RPMI8226 (cell line): ENCODE measurements around the gene MACROD2.

Source experiments
- DNase-seq: peaks from one replicate; pipeline ENCODE4 v3.0.0-alpha.2; 2015

The MACROD2 gene

DNA sequence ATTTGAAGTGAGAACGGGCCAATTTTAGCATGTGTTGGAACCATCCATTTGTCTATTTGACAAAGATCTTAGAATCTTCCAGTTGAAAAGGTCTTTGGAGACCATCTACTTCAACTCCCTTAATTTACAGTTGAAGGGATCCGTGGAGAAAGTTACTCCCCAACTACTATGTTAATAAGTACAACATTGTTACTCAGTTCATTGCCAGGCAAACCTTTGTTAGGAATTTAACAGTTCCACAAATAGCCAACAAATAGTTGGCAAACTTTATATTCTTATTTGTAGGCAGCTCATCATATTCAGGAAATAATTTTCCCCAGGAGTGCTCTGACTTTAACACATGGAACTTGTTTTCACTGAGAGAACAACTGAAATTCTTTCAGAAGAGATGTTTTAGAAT, 423.1 kb downstream of the MACROD2 start:
- DNase-seq: no peak

DNA sequence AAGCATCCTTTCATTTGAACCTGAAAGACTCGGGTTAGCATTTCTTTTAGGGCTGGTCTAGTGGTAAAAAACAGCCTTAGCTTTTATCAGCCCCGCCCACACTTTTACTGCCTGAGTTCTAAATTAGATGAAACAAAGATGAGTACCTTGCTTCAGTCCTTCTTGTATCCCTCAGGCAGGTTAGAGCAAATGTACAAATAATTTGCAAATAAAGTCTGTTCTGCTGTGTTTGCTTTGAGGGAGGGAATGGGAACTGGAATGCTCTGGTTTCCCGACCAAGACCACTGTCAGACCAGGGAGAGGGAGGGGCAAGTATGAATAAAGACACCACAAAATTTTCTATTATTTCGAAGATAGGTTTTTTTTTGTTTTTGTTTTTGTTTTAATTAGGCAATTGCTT, 427.6 kb downstream of the MACROD2 start:
- DNase-seq: no peak

DNA sequence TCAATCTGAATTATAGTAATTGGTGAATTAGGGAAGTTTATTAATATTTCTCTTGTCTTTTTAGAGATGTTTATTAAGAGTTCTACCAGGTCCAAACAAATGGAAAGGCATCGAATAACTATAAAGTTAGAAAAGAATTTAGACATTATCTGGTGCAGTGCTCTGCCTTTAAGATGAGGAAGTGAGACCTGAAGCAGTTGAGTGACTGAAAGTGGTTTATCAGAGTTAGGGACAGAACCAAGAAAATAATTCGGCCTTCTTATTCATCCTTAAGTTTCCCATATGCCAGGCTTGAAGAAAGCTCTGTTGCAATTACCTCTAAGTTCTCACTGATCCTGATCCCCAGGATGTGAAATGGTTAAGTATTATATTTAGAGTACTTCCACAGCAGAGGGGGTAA, 436.3 kb downstream of the MACROD2 start:
- no peak for DNase-seq

DNA sequence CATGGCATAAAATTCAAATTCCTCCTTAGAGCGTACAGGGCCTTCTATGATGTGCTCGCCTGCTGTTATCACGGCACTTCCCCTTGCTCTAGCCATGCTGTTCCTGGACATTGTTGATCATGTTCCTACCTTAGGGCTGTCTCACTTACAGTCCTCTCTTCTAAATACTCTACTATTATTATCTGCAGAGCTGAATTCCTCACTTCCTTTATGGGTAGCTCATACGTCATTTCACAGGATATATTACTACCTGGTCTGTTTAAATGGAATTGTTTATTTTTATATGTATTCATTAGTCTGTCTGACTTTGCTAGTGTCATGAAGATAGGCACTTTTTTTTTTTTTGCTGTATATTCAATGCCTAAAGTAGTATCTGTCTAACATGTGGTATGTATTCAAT, 436.8 kb downstream of the MACROD2 start:
- DNase-seq: no peak

DNA sequence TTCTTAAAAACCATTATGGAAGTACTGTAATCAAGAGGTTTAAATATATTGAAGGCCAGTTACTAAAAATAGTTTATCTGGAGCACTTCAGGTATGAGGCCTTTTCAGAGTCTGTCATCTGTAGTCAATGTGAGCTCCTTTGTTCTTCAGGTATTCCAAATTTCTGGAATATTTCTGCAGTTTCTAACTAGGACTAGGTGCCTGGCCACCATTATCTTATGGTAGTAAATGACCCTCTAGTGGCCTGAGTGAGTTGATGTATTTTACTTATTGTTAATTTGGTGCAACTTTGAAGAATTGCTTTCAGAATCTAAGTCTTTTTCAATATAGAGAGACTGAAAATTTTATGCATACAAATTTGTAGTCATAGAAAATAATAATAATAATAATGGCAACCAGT, 437.3 kb downstream of the MACROD2 start:
- no peak for DNase-seq

DNA sequence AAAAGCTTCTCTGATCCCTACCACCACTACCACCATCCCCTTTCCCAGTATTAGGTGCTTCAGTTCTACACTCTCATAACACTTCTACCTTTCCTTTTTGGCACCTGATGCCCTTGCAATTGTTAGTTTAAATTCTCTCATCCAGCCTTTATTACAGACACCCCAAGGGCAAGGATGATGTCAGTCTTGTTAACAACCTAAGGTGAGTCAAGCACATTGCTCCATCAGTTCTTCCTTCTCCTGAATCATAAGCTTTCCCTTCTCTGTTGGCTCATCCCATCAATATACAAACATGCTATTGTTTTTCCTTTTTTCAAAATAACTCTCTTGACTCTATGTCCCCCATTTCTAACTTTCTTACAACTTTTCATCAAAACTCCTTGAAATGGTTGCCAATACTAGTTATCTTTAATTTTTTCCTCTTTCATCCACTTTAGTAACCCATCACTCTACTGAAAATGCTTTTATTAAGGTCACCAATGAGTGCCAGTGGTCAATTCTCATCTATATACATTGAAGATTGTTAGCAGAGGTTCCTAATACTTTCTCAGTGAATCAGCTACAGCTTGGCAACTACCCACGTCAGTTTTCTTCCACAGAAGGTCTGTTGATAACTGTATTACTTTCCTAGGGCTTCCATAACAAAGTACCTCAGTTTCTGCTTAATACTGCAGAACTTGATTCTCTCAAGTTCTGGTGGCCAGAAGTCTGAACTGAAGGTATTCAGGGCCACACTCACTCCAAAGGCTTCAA, 439.2 kb downstream of the MACROD2 start:
- no peak for DNase-seq

DNA sequence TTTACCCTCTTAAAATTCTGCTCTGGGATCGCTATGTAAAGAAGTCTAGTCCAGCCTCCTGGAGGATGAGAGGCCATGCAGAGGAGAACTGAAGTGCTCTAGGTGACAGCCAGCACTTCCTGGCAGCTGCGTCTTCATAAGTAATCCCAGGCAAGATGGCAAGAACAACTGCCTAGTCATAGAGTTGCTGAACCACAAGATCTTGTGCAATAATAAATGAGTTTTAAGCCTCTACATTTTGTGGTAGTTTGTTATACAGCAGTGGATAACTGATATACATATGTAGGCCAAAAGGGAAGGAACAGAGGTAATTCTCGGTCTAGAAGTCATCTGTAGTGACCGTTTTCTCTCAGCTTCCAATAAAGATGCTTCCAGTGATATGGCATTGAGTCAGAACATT, 445.9 kb downstream of the MACROD2 start:
- DNase-seq: no peak

DNA sequence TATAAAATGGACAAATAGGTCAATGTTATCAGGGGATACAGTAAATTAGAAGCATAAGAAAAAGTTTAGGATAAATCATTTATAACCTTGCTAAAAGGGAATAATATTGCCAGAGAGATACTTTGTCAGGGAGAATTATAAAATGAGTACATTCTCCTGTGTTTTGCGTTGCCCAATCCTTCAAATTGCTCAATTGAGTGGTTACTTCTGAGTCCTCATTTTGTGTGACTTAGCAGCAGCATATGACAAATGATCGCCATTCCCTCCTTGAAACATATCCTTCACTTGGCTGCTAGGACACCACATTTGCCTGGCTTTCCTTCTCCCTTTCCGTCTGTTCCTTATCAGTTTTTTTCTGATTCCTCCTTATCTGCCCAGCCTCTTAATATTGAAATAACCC, 448.8 kb downstream of the MACROD2 start:
- no peak for DNase-seq

DNA sequence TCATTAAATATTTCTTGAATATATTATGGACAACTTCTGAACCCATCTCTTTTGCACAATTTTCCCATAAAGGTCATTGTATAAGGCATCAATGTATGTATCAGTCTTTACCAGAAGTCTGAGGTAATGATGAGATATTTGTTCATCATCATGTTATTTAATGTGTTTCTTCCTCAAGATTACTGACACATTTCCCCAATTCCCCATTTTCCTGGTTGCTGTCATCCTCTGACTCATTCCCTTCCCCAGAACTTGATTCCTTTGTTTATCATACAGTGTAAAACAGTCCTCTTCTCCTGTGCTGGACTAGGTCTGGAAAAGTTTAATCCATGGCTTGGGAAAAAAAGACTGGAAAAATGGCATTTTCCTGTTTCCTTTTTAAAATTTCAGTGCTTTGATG, 450.0 kb downstream of the MACROD2 start:
- no peak for DNase-seq

DNA sequence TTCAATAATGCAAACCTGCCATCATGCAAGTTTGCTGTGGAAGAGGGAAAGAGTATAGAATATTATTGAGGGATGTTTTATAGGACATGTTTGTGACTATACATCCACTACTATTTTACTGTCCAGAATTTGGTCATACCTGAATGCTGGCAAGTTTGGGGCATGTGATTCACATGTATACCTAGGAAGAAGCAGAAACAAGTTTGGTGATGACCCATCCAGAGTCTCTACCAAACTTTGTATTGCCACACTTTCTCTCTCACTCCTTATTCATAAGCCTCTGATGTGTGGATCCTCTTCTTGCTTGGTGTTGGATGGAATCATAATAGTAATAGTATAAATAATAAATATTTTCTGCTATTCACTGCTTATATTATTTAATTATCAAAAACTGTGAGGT, 450.6 kb downstream of the MACROD2 start:
- no peak for DNase-seq

DNA sequence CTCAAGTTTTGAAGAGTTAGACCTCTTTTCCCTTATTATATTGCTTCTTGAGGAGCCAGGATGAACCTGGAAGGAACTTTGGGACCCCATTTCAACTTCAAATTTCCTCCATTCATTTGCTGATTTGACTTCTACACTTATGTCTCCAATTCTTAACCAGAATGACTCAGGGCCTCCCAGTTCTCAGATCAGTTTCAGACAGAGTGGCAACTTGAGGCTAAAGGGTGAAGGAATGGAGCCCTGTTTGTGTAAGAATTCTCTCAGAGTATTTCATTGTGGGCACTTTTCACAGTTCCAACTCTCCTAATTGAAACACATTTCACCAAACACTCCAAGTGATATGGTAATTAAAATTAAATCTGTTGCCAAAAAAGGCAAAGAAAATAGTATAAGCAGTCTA, 451.1 kb downstream of the MACROD2 start:
- DNase-seq: no peak

DNA sequence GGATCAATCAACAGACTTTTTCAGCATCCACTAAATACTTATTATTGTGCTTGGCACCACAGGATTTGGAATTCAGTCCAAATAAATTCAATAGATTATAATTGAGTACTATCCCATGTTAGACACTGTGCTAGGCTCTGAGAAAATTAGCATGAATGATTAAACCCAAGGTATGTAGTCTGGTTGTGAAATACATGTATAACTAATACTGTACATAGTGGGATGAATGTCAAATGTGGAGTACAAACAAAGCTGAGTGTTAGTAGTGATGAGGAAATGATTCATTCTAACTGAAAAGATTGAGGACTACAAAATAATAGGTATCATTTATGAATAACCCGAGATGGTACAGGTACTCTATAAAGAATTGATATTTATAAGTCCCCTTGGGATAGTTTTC, 454.0 kb downstream of the MACROD2 start:
- no peak for DNase-seq

DNA sequence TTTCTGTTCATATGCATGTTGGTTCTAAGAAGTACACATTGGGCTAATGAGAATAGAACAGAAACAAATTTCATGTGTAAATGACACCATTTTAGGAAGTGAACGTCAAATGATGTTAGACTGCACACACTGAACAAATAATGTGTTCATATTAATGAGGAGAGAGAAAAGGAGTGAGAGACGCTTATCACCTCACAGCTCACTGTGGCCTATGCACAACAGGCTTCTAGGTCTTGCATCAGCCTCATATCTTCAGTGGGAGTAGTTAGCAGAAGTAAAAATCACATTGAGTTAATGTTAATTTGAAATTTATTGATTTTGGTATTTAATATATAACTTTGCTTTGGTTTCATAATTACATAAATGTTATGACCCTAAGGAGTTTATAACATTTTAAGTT, 454.9 kb downstream of the MACROD2 start:
- DNase-seq: no peak

DNA sequence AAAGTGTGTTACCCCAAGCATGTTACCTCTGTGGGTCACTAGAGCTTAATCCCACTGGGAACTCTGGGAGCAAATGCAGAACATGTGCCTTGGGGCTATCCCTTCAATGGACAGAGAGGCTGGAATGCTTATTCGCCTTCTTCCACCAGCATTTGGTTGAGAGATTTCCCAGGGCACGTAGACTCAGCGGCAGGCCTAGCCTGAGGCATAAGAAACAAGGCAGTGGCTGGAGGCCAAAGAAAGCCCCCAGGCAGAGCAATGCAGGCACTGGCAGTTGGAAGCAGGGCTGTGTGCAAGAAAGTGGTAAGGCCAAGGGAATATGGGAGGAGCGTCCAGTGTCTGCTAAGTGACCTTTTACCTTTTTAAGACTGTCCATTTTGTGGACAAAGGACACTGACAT, 456.1 kb downstream of the MACROD2 start:
- no peak for DNase-seq

DNA sequence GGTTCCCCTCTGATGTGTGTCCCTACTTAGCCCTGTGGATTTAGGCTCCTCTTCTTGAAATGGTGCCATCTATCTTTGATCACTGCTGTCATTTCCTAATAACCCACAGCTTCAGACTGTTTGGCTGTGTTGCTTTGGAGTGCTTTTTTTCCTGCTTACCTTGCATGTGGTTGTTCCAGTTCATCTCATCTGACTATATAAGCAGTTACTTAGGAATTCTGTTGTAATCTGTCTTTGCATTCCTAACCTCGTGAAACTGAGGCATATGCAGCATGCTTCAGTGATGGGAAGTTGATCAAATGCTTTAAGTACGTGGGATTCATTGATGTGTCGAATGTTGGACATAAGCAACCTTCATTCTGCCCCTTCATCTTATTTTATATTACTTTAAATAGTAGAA, 457.9 kb downstream of the MACROD2 start:
- DNase-seq: no peak

DNA sequence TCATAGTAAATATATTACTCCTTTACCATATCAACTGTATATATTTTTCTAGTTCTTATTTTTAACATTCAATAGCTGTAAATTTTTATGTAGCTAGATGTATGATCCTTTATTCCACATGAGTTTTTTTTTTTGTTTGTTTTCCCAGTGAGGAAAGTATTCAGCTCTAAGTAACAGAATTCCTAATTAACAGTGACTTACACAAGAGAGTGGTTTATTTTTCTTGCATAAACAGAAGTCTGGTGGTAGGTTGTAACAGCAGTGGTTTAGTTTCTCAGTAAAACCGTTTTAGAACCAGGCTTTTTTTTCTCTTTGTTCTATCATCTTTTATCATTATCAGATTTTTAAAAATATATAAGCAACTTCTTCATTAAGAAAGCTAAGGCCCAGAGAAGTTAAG, 459.0 kb downstream of the MACROD2 start:
- DNase-seq: no peak

DNA sequence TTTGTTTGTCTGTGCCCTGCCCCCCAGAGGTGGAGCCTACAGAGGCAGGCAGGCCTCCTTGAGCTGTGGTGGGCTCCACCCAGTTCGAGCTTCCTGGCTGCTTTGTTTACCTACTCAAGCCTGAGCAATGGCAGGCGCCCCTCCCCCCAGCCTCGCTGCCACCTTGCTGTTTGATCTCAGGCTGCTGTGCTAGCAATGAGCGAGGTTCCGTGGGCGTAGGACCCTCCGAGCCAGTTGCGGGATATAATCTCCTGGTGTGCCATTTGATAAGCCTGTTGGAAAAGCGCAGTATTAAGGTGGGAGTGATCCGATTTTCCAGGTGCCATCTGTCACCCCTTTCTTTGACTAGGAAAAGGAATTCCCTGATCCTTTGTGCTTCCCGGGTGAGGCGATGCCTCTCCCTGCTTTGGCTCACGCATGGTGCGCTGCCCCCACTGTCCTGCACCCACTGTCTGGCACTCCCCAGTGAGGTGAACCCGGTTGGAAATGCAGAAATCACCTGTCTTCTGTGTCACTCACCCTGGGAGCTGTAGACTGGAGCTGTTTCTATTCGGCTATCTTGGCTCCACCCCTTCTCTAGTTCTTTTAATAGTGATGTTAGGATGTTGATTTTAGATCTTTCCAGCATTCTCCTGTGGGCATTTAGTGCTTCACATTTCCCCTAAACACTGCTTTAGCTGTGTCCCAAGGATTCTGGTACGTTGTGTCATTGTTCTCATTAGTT, 471.9 kb downstream of the MACROD2 start:
- peak; percentile 38 for DNase-seq

DNA sequence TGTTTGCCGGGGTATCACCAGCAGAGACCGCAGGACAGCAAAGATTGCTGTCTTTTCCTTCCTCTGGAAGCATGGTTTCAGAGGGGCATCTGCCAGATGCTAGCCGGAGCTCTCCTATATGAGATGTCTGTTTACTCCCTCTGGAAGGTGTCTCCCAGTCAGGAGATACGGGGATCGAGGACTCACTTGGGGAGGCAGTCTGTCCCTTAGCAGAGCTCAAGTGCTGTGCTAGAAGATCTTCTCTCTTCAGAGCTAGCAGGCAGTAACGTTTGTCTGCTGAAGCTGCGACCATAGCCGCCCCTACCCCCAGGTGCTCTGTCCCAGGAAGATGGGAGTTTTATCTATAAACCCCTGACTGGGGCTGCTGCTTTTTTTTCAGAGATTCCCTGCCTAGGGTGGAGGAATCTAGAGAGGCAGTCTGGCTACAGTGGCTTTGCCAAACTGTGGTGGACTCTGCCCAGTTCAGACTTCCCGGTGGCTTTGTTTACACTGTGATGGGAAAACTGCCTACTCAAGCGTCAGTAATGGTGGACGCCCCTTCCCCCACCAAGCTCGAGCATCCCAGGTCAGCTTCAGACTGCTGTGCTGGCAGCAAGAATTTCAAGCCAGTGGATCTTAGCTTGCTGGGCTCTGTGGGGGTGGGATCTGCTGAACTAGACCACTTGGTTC, 475.0 kb downstream of the MACROD2 start:
- DNase-seq: no peak

DNA sequence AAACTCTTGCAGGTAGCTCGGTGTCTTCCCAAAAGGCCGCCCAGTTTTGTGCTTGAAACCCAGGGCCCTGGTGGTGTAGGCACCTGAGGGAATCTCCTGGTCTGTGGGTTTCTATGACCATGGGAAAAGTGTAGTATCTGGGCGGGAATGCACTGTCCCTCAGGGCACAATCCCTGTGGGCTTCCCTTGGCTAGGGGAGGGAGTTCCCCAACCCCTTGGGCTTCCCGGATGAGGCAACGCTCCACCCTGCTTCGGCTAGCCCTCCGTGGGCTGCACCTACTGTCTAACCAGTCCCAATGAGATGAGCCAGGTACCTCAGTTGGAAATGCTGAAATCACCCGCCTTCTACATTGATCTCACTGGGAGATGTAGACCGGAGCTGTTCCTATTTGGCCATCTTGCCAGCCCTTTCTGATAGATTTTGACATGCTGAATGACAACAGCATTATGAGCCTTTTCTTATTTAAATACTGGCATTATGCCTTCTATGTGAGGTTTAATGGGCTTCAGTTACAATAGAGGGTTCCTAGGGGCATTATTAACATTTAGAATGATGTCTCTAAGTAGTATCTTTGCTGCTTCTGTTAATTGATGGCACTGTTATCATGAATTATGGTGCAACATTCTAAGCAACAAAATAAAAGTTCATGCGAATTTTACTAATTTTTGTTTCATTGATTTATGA, 475.8 kb downstream of the MACROD2 start:
- DNase-seq: no peak

DNA sequence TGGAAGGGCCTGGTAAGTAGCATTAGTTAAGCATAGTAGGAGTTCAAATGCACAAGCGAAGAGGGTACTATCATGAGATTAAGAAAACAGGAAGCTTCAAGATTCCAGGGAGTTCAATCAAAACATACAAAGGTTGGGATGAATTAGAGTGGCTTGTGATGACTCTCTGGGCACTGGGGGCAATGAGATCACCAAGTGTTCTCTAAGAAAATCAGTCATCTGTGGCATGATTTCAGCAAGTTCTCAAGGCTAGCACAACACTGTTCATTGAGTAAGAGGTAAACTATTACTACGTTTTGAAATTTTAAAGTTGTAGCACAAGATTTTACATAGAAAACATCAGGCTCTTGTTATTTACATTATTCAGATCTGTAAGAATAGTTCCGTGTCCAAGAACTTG, 481.8 kb downstream of the MACROD2 start:
- DNase-seq: no peak

DNA sequence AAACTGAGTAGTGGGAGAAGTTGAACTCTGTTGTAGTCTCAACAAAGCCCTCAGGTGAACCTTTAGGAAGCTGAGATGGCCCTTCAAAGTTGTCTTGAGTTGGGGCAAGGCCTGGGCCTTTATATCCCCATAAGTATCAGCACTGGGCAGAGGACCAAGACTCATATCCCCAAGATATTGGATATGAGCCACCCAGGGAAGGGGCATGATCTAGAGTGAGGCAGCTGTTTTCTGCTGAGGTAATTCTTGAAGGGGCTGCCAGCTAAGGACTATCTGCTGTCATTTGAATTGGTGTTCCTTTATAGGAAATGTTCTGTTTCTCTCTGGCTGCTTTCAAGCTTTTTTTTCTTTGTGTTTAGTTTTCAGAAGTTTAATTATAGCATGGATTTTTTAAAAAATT, 482.8 kb downstream of the MACROD2 start:
- DNase-seq: no peak

DNA sequence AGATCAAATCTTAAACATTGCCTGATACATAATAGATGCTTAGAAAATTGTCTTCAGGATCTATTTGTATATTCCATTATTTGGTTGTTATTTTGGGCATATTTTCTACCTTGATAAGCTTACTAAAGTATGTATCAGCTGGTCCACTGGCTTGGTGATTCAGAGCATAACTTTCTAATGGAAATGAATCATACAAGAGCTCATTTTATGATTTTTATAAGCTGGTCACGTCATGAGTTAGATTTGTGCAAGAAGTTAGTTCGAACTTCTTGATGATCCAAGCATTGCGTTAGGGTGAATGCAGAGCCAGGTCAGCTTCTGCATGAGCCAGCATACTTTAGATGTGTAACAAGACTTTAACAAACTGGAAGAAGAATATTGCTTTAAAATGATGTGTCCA, 486.5 kb downstream of the MACROD2 start:
- no peak for DNase-seq

DNA sequence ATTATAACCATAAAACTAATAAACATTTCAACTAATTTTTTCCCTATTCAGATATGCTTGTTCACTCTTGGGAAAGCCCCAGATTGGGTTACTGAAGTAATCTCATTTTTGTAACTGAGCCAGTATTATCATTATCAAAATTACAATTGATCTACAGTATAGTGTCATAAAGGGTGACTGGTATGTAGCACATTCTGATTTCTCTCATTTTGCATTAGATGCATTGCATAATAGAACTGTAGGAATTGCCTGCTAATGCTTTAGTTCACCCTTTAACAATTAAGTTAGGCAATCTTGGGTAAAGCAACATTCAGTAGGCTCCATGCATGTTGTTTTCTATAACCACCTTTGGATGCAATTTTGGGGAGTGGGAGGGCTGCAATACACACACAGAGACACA, 492.9 kb downstream of the MACROD2 start:
- DNase-seq: no peak
